HepG2 (cell line): ENCODE data around the gene ZNF846. TPM values are rescaled to one million over a fixed set of nuclear protein-coding genes. Genes with fewer than 3 reads are reported as not detected.
A peak's percentile ranks its signal among the peaks of the same experiment; 100 is the strongest.

Experiments
- ETV6 ChIP-seq: sonication (generic); formaldehyde crosslinking; conservative IDR thresholded peaks from 2 replicates; pipeline ENCODE4 v1.4.0; 2020; ENCODE audit warnings: missing genetic modification reagents
- FOXM1 ChIP-seq: sonication (generic); formaldehyde crosslinking; IDR thresholded peaks from 2 replicates; pipeline ENCODE4 v1.5.0; 2020; ENCODE audit warnings: missing genetic modification reagents
- KDM5A ChIP-seq: fragments of 200-600 bp; sonication (generic); IDR thresholded peaks from 2 replicates; pipeline ENCODE4 v1.7.0; 2018; ENCODE audit warnings: antibody characterized with exemption, mild to moderate bottlenecking, low read length, borderline replicate concordance
- KDM5B ChIP-seq: sonication (generic); formaldehyde crosslinking; IDR thresholded peaks from 2 replicates; pipeline ENCODE4 v1.4.0; 2020; ENCODE audit warnings: missing genetic modification reagents, mild to moderate bottlenecking, borderline replicate concordance
- MBNL3 ChIP-seq: fragments of 250-450 bp; sonication (Bioruptor Pico); conservative IDR thresholded peaks from 2 replicates; pipeline ENCODE4 v1.8.0; 2022; ENCODE audit warnings: mild to moderate bottlenecking, inconsistent platforms
- NR0B2 ChIP-seq: sonication (generic); formaldehyde crosslinking; IDR thresholded peaks from 2 replicates; pipeline ENCODE4 v1.4.0; 2020; ENCODE audit warnings: mild to moderate bottlenecking, missing genetic modification reagents
- TARDBP ChIP-seq: sonication (generic); formaldehyde crosslinking; IDR thresholded peaks from 2 replicates; pipeline ENCODE4 v1.8.0; 2022; ENCODE audit warnings: mild to moderate bottlenecking, missing genetic modification reagents
- TFDP2 ChIP-seq: sonication (generic); formaldehyde crosslinking; IDR thresholded peaks from 2 replicates; pipeline ENCODE4 v1.4.0; 2020; ENCODE audit warnings: missing genetic modification reagents
- ZNF20 ChIP-seq: sonication (generic); formaldehyde crosslinking; IDR thresholded peaks from 2 replicates; pipeline ENCODE4 v1.4.0; 2020; ENCODE audit warnings: mild to moderate bottlenecking, moderate library complexity, missing genetic modification reagents
- ZNF205 ChIP-seq: IDR thresholded peaks from 2 replicates; pipeline ENCODE4 v1.6.1; 2018; ENCODE audit warnings: missing biosample characterization, missing genetic modification reagents
- ZNF275 ChIP-seq: sonication (generic); formaldehyde crosslinking; IDR thresholded peaks from 2 replicates; pipeline ENCODE4 v1.8.0; 2022; ENCODE audit warnings: missing genetic modification reagents, mild to moderate bottlenecking, inconsistent platforms, borderline replicate concordance
- ZNF44 ChIP-seq: sonication (generic); formaldehyde crosslinking; IDR thresholded peaks from 2 replicates; pipeline ENCODE4 v1.5.1; 2020; ENCODE audit warnings: mild to moderate bottlenecking, missing genetic modification reagents
- ZNF552 ChIP-seq: sonication (generic); formaldehyde crosslinking; IDR thresholded peaks from 2 replicates; pipeline ENCODE4 v1.9.0; 2022; ENCODE audit warnings: missing genetic modification reagents, mild to moderate bottlenecking, borderline replicate concordance
- ZNF563 ChIP-seq: sonication (generic); formaldehyde crosslinking; IDR thresholded peaks from 2 replicates; pipeline ENCODE4 v1.8.0; 2022; ENCODE audit warnings: mild to moderate bottlenecking, moderate library complexity, missing genetic modification reagents
- ZNF703 ChIP-seq: sonication (generic); formaldehyde crosslinking; IDR thresholded peaks from 2 replicates; pipeline ENCODE4 v1.5.1; 2020; ENCODE audit warnings: missing genetic modification reagents, mild to moderate bottlenecking, moderate library complexity, borderline replicate concordance
- ZNF768 ChIP-seq: sonication (generic); formaldehyde crosslinking; IDR thresholded peaks from 2 replicates; pipeline ENCODE4 v1.4.0; 2020; ENCODE audit warnings: missing genetic modification reagents
- ZNF772 ChIP-seq: sonication (generic); formaldehyde crosslinking; IDR thresholded peaks from 2 replicates; pipeline ENCODE4 v1.5.0; 2020; ENCODE audit warnings: mild to moderate bottlenecking, missing genetic modification reagents
- polyA plus RNA-seq, 8 experiments: library from polyadenylated mRNA; depleted of rRNA in 3 of 8; stranded (reverse) in 7 of 8; unstranded in 1 of 8; fragments of >200 nt; fragmentation: Illumina TruSeq in 4 of 8; extraction: Trizol in 4 of 8; gene quantifications; 2 replicates each; pipeline versions ENCODE4 v1.2.1 to v1.2.3, GENCODE V29; 2011 to 2016; ENCODE audit warnings: low read depth in 4 of 8, missing spikeins in 1 of 8, mixed read lengths in 1 of 8; ENCODE audit not compliant: insufficient read depth in 1 of 8
- total RNA-seq, 5 experiments: library from RNA; depleted of rRNA; stranded (reverse); fragments of >200 nt; fragmentation: Illumina TruSeq; extraction: Trizol; gene quantifications; 2 replicates each; pipeline ENCODE4 v1.2.3, GENCODE V29; 2016; ENCODE audit warnings: low read depth in 1 of 5
- TF ChIP-seq, protein P1 (sequence below): sonication (generic); formaldehyde crosslinking; IDR thresholded peaks from 2 replicates; pipeline ENCODE4 v1.4.0; 2020; ENCODE audit warnings: mild to moderate bottlenecking, missing genetic modification reagents
- TF ChIP-seq, protein P2 (sequence below): sonication (generic); formaldehyde crosslinking; IDR thresholded peaks from 2 replicates; pipeline ENCODE4 v1.4.0; 2020; ENCODE audit warnings: missing genetic modification reagents, borderline replicate concordance
- TF ChIP-seq, protein P3 (sequence below): sonication (generic); formaldehyde crosslinking; IDR thresholded peaks from 2 replicates; pipeline ENCODE4 v1.8.1; 2023; ENCODE audit warnings: mild to moderate bottlenecking, inconsistent platforms, moderate library complexity, missing genetic modification reagents, borderline replicate concordance
- TF ChIP-seq, protein P4 (sequence below): sonication (generic); formaldehyde crosslinking; IDR thresholded peaks from 2 replicates; pipeline ENCODE4 v1.8.1; 2023; ENCODE audit warnings: missing genetic modification reagents, mild to moderate bottlenecking, borderline replicate concordance

Gene ZNF846
- total and polyA plus RNA-seq, 2 of the 13 experiments (the other 11 are each of a cell fraction or from before 2014, with no cell fraction given) = 4.8 to 5.4 TPM

GRCh38 chr19:9818175-9818733 lies 49.7 kb upstream of the ZNF846 start (continued):
- 0 out of 2 replicates have a peak, but pooled peaks have one; percentile 22 for TF ChIP-seq ZNF205 (CRISPR knock-in tag)
- TF ChIP-seq, protein P1, sequence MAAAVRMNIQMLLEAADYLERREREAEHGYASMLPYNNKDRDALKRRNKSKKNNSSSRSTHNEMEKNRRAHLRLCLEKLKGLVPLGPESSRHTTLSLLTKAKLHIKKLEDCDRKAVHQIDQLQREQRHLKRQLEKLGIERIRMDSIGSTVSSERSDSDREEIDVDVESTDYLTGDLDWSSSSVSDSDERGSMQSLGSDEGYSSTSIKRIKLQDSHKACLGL (CRISPR knock-in tag) = peak; percentile 64; the same call in 1 of the 2 replicates
- 0 out of 2 replicates have a peak, but pooled peaks have one; percentile 39 for TF ChIP-seq ZNF552 (CRISPR knock-in tag)
- no peak for TF ChIP-seq ZNF44 (CRISPR knock-in tag)
- peak; percentile 68; the same call in 1 of the 2 replicates for TF ChIP-seq NR0B2 (CRISPR knock-in tag)
- TF ChIP-seq, protein P2, sequence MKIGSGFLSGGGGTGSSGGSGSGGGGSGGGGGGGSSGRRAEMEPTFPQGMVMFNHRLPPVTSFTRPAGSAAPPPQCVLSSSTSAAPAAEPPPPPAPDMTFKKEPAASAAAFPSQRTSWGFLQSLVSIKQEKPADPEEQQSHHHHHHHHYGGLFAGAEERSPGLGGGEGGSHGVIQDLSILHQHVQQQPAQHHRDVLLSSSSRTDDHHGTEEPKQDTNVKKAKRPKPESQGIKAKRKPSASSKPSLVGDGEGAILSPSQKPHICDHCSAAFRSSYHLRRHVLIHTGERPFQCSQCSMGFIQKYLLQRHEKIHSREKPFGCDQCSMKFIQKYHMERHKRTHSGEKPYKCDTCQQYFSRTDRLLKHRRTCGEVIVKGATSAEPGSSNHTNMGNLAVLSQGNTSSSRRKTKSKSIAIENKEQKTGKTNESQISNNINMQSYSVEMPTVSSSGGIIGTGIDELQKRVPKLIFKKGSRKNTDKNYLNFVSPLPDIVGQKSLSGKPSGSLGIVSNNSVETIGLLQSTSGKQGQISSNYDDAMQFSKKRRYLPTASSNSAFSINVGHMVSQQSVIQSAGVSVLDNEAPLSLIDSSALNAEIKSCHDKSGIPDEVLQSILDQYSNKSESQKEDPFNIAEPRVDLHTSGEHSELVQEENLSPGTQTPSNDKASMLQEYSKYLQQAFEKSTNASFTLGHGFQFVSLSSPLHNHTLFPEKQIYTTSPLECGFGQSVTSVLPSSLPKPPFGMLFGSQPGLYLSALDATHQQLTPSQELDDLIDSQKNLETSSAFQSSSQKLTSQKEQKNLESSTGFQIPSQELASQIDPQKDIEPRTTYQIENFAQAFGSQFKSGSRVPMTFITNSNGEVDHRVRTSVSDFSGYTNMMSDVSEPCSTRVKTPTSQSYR (CRISPR knock-in tag) = 0 out of 2 replicates have a peak, but pooled peaks have one; percentile 54
- TF ChIP-seq, protein P3, sequence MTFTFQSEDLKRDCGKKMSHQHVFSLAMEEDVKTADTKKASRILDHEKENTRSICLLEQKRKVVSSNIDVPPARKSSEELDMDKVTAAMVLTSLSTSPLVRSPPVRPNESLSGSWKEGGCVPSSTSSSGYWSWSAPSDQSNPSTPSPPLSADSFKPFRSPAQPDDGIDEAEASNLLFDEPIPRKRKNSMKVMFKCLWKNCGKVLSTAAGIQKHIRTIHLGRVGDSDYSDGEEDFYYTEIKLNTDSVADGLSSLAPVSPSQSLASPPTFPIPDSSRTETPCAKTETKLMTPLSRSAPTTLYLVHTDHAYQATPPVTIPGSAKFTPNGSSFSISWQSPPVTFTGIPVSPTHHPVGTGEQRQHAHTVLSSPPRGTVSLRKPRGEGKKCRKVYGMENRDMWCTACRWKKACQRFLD (CRISPR knock-in tag) = 0 out of 2 replicates have a peak, but pooled peaks have one; percentile 14
- TF ChIP-seq ZNF563 (CRISPR knock-in tag) = peak; percentile 57; the same call in 1 of the 2 replicates
- TF ChIP-seq ZNF275 (CRISPR knock-in tag) = peak; percentile 46; the same call in 1 of the 2 replicates
- TF ChIP-seq TFDP2 (CRISPR knock-in tag) = no peak
- no peak for TF ChIP-seq FOXM1 (CRISPR knock-in tag)
- 0 out of 2 replicates have a peak, but pooled peaks have one; percentile 0 for TF ChIP-seq ZNF772 (CRISPR knock-in tag)
- TF ChIP-seq MBNL3 (CRISPR knock-in tag) = no peak
- TF ChIP-seq ZNF20 (CRISPR knock-in tag) = no peak
- TF ChIP-seq, protein P4, sequence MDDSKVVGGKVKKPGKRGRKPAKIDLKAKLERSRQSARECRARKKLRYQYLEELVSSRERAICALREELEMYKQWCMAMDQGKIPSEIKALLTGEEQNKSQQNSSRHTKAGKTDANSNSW (CRISPR knock-in tag) = no peak
- TF ChIP-seq KDM5A = peak; percentile 95
- TF ChIP-seq KDM5B = peak; percentile 91
- TF ChIP-seq ZNF768 (CRISPR knock-in tag) = peak; percentile 50; the same call in 1 of the 2 replicates
- TF ChIP-seq TARDBP (CRISPR knock-in tag) = no peak
- TF ChIP-seq ETV6 (CRISPR knock-in tag) = 0 out of 2 replicates have a peak, but pooled peaks have one; percentile 6
- TF ChIP-seq ZNF703 = peak; percentile 61; the same call in 1 of the 2 replicates
